Mucosa of gallbladder (tissue), 1 donor: ENCODE data around the gene SNAI3. TPM values are rescaled to one million over a fixed set of nuclear protein-coding genes. Genes with fewer than 3 reads are reported as not detected.
A peak's percentile ranks its signal among the peaks of the same experiment; 100 is the strongest.

ENCODE experiments used
- DNase-seq: peaks from one replicate; pipeline ENCODE4 v3.0.0-alpha.2; 2020; ENCODE audit warnings: low spot score
- total RNA-seq: library from RNA; stranded (reverse); gene quantifications from one replicate; pipeline ENCODE4 v1.2.1, GENCODE V29; 2021
- donor health status: DM: no; HTN: no; CAD: no.

SNAI3 gene
- 1.9 TPM for total RNA-seq

DNA sequence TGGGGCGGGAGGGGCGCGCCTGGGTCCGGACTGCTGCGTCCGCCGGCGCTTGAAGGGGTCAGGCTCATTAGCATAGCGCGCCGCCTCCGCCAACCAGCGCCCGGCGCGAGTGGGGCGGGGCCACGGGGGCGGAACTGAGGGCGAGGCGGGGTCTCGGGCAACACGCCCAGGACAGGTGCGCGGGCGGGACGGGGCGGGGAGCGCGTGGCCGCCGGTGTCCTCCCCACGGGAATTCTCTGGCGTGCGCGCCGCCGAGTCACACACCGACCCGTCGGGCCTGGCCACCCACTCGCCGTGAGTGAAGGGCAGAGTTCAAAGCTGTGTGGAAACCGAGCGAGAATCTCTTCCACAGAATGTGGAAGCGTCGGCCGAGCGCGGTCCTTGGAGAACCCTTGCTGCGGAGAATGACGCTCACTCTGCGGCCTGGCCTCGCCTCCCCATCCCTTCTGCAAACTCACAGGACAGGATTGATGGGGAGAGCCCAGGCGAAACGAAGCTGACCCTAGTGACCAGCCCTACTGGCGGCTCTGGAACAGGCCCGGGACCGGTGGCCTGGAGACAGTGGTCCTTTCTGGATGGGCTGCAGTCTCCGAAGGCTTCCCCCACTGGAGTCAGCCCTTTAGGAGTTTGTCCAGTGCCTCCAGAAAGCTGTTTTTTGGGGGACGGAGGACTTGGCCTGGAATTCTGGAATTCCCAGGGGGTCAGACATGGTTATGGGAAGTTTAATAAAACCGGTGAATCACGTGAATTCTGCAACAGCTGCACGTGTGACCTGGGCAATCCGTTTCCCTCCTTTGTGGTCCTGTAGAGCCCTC lies at the start of gene SNAI3:
Gene SNAI3 (minus strand): TSS at position 69 of the 815 bp plus-strand sequence. CDS start 101 bp downstream, outside the sequence.
- DNase-seq: peak; percentile 82

DNA sequence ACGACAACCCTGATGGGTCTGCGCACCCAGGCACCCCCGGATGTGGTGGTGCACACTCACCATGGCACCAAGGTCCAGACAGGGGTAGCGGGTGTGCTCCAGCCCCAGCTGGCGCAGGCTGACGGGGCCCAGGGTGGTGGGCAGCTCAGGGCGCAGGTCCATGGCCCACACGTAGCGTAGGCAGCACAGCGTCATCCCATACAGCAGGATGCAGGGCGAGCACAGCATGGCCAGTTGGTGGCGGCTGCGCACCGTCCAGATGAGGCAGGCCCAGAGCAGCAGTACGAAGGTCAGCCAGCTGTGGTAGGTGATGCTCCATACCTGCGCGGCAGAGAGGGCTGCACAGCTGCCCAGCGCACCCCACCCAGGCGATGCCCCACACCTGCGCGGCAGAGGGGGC lies 49.8 kb upstream of the SNAI3 start:
- DNase-seq: no peak

DNA sequence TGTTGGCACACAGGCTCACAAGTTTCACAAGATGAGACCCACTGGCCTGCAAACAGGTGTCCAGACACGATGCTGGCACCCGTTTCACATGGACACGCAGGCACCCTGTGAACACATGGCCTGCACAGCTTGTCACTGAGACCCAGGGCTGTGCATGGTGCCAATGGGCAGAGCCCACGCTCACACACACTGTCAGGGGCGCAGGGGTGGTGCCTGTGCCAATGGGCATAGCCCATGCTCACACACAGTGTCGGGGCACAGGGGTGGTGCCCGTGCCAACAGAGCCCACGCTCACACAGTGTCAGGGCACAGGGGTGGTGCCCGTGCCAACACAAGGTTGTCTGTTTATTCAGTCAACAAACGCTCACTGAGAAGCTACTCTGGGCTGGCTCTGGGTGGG lies 49.3 kb upstream of the SNAI3 start:
- no peak for DNase-seq

DNA sequence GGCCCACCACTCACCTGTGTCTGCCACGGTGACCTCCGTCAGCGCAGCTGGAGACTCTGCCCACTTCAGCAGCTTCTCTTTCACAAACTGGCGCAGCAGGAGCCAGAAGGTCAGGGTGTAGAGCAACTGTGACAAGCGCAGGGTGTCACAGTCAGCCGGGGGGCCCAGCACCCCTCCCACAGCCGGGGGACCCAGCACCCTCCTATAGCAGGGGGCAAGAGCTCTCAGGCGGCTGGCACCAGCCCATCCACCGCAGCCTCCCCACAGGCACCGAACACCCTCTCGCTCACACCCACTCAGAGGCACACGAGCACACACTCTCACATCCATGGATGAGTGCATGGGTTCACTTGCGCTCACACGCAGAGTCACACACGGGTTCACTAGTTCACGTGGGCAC lies 48.8 kb upstream of the SNAI3 start:
- no peak for DNase-seq

DNA sequence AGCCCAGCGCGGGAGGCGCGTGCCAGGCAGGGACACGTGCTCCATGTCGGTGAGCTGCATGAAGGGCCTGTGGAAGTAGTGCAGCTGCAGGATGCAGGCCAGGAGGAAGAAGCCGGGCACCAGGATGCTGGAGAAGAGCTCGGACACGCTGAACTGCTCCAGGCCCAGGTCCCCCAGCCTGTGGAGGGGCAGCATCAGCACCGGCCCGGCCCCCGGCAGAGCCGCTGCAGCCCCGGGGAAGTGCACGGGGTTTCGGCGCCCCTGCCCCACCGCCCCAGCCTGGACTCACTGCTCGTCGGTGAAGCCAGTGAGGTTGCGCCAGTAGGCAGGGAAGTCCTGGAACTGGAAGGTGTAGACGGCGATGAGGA lies 48.0 kb upstream of the SNAI3 start:
- no peak for DNase-seq

DNA sequence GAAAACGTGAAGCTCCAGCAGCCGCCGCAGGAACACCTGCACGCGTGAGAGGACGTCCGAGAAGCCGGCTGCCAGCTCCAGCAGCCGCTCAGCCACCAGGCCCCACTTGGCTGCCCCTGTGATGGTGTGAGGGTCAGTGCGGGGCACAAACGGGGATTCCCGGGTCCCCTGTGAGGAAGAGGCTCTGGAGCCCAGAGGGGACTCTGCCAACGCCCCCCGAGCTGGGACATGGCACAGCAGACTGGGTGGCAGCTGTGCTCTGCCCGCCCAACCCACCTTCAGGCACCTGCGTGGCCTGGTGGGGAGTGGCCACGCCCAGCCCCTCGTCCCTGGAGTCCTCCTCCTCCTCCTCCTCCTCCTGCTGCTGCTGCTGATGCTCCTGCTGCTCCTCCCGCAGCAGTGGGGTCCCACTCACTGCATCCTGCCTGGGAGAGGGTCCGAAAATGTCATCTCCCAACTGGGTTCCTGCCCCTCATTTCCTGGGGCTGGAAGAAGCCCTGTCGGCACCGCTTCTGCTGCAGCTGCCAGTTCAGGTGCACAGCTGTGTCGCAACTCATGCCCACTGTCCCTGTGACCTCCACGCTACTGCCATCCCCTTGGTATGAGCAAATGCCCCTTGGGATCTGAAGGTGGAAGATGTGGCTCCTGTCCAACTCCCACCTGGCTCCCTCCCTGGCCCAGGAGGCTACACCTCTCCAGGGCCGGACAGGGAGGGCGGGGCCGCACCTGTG lies 47.5 kb upstream of the SNAI3 start:
- no peak for DNase-seq

DNA sequence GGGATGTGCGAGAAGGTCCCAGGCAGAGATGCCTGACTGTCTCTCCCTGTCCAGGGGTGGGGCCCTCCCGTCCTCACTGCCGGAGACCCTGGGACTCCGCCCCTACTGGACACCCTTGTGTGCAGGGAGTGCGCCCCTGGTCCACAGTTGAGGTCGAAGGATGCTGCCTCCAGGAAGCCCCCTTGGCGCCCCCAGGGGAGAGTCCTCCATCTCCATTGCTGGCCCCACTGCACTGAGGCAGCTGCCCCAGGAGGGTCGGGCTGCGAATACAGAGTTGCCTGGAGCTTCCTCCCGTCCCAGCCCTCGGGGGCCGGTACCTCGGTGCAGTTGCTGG lies 46.6 kb upstream of the SNAI3 start:
- DNase-seq: no peak

DNA sequence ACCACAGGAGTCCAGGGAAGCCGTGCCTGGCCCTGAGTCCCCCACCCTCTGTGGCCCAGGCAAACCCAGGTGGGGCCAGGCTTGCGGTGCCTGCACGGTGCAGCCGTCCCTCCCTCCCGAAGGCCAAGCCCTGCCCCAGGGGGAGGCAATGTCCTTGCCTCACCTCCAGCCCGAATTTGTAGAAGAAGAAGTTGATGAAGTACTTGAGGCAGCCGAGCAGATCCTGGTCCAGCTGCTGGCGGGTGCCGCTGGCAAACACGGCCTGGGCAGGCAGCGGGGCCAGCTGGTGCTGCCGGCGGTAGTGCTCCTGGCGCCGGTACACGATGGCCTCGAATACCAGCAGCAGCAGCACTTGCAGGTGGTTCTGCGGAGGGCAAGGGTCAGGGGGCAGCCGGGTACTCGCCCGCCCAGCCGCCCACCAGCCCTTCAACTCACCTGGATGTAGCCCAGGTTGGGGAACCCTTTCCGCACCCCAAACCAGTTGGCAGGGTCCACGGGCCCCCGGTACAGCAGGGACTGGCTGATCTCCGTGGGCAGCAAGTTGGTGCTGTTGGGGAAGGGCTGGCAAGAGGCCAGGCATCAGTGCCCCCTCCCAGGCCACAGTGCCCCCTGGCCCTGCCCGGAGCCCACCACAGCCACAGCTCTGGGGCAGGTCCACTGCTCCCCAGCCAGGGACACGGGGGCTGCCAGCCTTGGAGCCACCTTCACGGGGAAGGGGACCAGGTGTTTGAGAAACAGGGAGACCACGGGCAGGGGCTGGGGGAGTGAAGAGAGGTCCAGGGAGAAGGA lies 46.1 kb upstream of the SNAI3 start:
- no peak for DNase-seq

DNA sequence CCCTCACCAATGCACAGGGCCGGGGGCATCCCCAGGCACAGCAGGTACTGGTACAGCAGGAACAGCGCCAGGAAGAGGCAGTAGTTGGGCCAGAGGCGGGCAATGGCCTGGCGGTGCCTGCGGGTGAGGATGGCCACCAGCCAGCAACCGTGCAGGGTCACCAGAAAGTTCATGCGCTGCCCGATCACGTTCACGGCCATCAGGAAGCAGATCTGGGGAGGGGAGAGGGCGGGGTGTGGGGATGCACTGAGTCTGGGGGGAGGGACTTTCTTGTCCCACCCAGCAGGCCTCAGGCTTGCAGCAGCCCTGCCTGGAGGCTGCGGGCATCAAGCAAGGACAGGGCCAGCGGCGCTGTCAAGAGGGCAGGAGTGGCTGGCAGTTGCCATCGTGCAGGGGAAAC lies 45.4 kb upstream of the SNAI3 start:
- no peak for DNase-seq

DNA sequence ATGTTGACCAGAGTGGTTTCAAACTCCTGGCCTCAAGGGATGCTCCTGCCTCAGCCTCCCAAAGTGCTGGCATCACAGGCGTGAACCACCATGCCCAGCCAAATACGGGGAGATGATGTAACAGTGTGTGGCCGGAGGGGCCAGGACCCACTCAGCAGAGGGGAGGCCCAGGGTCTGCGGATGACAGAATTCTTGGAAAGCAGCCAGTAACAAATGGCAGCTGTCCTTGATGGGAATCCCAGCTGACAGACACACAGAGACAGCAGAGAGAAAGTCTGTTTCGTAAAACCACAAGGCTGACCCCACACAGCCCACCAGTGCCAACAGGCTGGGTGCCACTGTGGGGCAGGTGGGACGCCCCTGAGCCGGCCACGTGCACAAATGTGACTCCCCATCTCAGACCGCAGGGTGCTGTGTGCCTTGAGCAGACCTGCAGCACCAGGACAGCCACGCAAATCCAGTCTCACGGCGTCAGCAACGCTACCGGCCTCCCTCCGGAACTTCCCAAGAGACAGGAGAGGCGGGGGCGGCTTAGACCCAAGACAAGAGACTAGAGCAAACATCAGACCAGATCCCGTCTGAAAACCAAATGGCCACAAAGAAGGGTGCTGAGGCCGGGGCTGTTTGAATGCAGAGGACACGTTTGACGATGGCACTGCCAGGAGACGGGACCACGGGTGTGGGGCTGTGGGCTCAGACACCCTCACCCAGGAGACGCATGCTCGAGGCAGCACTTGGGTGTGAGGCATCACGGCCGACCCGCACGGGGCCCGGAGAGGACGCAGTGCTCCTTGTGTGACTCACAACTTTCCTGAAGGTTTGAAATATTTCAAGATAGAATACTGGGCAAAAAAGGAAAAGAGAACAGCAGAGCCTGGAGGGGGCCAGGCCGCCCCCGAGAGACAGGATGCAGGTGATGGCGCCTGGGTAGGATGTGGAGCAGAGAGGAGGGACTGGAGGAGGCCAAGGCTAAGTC lies 44.6 kb upstream of the SNAI3 start:
- DNase-seq: no peak

DNA sequence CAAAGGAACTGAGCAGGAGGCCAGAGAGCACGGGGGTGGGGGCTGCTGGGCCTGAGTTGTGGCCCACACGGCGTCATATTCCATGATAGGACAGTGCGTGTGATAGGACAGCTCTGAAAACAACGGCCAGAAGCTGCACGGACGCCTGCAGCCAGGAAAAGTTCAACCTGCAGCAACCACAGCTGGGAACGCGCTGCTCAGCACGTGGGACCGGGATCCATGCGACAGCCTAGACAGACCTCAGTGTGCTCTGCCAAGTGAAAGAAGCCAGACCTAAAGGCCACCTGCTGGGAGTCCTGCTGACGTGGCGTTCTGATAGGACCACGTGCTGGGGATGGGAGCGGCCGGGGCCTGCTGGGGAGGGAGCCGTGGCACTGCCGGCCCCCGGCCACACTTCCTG lies 41.6 kb upstream of the SNAI3 start:
- no peak for DNase-seq

DNA sequence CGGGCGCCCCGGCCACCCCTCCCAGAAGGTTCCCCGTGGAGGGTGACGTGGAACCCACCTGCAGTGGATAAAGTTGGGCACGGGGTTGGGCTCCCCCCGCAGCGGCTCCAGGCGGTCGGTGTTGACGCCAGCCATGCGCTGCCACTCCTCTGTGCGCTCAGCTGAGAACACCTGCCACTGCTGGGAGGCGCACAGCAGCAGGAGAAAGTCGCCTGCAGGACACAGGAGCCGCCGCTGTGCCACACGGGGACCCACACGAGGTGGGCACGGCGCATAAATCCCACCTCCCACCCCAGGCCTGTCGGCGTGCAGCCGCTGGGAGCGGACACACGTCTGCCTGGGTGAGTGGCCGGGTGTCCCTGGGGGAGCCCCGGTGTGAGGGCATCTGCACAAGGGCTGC lies 40.7 kb upstream of the SNAI3 start:
- no peak for DNase-seq

DNA sequence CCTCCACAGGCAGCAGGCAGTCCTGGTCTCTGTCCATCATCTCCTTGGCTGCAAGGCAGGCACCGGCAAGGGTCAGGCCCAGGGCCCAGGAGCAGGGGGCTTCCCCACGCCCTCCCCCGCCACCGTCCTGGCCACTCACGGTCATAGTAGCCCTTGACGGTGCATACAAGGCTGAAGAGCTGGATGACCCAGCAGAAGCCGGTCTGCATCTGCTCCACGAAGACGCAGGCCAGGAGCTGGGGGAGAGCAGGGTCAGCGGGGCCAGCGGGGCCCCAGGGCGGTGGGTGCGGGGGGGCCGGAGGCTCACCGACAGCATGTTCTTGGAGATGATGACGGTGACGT lies 40.1 kb upstream of the SNAI3 start:
- no peak for DNase-seq

DNA sequence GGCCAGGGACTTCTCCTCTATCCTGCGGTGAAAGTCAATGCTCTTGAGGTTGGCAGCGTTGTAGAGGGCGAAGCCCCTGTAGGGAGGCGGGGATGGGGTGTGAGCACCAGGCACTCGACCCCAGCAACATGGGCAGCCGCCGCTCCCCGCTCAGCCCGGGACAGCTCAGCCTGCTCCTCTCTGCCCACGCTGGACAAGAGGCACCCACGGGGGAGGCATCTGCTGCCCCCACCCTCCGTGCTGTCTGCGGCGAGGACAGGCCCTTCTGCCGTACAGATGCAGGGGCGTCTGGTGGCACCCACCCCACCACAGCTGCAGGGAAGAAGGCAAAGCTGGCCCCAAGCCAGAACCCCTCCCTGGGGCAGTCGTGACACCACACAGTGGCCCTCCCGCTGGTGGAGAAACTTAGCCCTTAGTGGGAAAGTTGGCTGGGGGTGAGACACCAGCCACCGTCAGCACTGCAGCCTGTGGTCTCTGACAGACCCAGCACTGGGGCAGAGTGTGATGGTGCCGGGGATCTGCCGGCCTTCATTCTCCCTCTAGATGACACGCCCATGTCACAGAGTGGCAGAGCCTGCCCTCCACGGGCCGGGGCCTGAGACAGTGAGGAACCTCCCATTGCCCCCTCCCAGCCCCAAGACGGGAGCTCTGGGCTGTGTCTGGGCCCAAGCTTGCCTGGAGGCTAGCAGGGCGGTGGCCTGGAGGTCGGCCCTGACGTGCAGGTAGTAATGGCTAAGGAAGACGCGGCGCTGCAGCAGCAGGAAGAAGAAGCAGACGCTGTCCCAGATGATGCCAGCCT lies 39.5 kb upstream of the SNAI3 start:
- DNase-seq: no peak

DNA sequence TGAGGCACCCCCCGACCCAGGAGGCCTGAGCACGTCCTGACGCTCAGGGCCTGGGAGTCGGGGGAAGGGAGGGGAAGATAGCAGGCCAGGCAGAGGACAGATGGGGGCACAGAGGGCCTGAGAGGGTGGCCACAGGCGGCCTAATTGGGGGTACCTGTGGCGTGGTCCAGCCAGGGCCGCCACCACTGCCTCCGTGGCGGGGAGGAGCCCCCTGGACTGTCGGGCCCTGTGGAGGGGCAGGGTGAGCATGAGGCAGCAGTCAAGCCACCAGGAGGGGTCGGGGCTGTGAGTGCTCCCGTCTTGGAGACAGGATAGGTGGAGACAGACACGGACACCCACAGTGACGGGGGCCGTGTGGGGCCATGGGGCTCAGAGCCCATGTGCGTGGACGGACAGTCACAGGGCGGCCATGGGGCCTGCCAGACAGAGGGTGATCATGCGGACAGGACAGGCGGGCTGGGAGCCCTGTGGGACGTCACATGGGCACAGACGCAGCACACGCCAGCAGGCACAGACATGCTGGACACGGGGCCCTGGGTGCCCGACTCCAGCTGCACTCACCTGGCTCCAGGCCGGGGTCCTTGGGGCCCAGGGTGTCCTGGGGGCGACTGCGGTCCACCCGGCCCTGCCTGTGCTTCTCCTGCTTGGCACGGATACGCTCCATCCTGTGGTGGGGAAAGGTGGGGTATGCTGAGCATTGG lies 38.7 kb upstream of the SNAI3 start:
- no peak for DNase-seq

DNA sequence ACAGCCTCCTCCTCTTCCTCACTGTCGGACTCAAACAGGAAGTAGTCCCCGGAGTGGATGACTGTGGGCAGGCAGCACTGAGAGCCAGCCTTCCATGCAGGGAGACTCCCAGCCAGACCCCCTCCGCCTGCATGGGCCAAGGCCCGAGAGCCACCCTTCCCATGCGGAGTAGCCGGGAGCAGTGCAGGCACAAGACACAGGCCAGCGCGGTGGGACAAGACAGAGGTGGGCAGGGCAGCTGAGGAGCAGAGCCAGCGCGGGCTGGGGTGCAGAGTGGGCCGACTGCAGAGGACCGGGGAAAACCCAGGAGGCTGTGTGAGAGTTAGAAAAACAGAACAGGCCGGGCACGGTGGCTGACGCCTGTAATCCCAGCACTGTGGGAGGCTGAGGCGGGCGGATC lies 37.6 kb upstream of the SNAI3 start:
- DNase-seq: no peak

DNA sequence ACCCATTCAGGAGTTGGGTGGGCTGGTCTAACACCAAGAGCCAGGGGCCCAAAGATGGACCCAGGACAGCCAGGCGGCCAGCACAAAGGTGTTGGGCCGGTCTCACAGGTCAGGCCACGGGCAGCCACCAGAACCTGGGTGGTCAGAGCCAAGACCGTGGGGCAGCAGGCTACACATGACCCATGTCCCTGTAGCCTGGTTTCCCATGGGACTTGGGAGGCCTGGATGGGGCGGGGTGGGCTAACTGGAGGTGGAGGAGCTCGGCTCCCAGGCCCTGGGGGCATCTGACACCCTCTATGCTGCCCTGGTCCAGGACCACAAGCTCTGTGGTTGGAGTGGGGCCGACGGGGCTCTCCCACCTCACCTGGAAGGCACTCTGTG lies 37.2 kb upstream of the SNAI3 start:
- no peak for DNase-seq

DNA sequence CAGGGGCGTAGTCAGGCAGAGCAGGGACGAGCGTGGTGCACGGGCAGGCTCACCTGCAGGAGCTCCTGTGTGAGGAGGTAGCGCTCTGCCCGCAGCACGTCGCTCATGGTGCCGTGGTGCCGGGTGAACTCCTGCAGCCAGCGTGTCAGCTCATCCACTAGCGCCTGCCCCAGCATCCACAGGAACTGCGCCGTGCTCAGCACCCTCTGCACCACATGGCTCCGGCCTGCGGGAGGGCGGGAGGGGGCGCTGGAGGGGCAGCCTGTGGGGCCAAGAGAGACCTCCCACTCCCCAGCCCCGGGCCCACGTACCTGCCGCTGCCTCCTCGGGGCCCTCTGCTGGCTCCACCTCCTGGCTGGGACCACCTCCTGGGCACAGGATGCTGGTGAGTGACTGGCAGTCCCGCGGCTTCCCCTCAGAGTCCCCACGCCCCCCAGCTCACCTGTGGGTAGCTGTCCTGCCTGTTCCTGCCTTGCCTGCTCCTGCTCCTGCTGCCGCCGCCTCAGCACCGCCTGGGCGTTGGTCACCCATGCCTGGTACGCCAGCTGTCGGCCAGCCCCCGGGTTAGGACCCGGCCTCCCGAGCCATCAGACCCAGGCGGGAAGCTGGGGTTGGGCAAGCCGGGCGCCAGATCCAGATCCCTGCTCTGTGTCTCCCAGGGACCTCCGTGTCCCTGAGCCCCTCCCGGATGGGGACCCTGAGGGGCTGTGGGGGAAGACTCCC lies 36.6 kb upstream of the SNAI3 start:
- DNase-seq: no peak
